ENCODE results near the gene OTULIN.

- TF ChIP-seq CTCF (IDR thresholded peaks at IDR 0.05) = no peak
- TF ChIP-seq POLR2A (IDR thresholded peaks at IDR 0.05) = no peak
Measured at GRCh38 chr5:14644623-14645237, 19.8 kb upstream of the OTULIN start.
